GM18951 (cell line): ENCODE results near the gene CAPNS2.

Experiments
- POLR2A ChIP-seq: IDR thresholded peaks from 4 replicates; pipeline ENCODE4 v1.6.1; 2011; ENCODE audit warnings: mild to moderate bottlenecking; ENCODE audit not compliant: insufficient read length, insufficient read depth; ENCODE audit errors: extremely low read depth
- in situ Hi-C: fragments of 300-500 bp; cut with MboI; formaldehyde crosslinking; loops from one replicate; pipeline ENCODE4 v1.12.0; 2022; ENCODE audit warnings: low sequenced_read_pairs, mixed read lengths, inconsistent platforms; ENCODE audit not compliant: unreplicated experiment

CAPNS2 gene

DNA sequence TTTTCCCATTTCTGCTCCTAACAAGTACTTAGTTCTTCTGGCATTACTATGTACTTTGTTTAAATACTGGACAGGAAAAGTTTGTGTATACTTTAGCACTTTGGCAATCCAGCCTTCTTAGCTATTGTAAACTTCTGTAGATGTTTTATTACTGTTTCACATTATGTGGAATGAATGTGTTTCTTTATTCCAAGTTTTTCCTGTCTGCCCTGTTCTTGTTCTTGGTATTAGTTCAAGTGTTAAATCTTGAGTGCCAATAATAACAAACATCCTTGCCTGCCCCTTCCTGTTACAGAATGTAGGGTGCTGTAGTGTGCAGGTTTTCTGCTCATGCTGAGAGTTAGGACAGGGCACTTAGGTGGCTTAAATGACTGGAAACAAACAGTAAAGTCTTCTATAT, 7.3 kb upstream of the CAPNS2 start:
- TF ChIP-seq POLR2A = no peak
- in situ Hi-C loops = no loop called here

DNA sequence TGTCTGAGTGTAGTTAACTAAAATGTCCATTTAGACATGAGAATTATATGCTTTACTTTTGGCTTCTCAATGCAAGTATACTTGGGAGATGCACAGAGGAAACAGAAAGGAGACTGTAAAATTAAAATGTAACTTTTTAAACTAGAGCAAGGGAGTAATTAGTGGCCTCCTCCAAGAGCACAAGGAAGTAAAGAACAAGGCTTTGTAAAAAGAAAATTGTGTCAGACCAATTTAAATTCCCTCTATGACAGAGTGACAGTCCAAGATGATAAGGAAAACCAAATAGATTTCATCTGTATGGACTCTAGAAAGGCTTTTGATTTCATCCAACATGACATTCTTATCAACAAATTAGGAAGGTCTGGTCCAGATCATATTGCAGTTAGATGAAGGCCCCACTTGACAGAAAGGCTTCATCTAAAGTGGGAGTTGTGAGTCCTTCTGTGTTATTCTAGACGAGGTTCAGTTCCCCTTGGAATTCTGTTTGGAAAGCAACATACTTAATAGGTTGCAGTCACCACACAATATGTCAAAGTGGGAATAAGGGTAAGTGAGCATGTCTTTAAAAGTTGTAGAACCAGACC, 6.5 kb upstream of the CAPNS2 start:
- TF ChIP-seq POLR2A = no peak
- in situ Hi-C loops = no loop called here

GRCh38 chr16:55561319-55561848, 5.1 kb upstream of the CAPNS2 start:
- TF ChIP-seq POLR2A = no peak
- in situ Hi-C loops = no loop called here

DNA sequence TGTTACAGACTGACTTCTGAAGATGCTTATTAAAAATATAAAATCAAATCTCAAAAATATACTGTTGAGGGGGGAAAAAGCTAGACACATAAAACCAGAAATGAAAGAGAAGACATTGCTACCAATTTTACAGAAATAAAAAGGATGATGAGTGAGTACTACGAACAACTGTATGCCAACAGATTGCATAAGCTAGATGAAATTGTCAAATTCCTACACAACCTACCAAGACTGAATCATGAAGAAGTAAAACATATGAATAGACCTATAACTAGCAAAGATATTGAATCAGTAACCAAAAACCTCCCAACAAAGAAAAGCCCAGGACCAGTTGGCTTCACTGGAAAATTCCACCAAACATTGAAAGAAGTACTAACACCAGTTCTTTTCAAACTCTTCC, 3.5 kb upstream of the CAPNS2 start:
- TF ChIP-seq POLR2A = no peak
- in situ Hi-C loops = no loop called here

DNA sequence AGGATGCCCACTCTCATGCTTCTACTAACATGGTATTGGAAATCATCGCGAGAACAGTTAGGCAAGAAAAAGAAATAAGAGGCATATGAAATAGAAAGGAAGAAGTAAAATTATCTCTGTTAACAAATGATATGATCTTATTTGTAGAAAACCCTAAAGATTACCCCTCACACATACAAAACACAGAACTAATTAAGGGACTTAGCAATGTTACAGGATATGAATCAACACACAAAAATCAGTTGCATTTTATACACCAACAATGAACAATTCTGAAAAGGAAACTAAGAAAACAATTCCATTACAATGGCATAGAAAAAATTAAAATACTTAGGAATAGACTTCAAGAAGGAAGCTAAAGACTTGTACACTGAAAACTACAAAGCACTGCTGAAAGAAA, 2.7 kb upstream of the CAPNS2 start:
- in situ Hi-C loops = no loop called here
- TF ChIP-seq POLR2A = no peak

DNA sequence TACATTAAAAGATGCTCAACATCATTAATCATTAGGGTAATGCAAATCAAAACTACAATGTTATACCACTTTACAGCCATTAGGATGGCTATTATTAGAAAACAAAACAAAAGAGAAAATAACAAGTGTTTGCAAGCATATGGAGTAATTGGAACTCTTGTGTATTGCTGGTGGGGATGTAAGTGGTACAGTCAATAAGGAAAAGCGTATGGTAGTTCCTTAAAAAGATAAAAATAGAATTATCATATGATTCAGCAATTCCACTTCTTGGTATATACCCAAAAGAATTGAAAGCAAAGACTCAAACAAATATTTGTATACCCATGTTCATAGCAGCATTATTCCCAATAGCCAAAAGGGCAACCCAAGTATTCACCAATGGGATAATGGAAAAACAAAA, 1.4 kb upstream of the CAPNS2 start:
- TF ChIP-seq POLR2A = no peak
- in situ Hi-C loops = no loop called here

DNA sequence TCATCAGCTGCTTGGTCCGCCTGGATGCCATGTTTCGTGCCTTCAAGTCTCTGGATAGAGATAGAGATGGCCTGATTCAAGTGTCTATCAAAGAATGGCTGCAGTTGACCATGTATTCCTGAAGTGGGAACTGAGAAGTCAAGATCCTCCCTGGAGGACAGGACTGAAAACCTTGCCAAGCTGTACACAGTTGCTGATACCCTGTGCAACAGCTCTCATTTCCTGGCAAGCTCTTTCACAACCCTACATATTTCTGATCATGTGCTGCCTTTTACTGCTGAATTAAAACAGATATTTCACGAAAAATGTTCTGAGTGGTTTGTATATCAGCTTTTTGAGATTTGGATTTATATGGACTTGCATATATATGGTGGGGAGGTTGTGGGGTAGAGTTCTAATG, 898 bp downstream of the CAPNS2 start:
- in situ Hi-C loops = no loop called here
- no peak for TF ChIP-seq POLR2A

GRCh38 chr16:55568207-55568606, 1.7 kb downstream of the CAPNS2 start:
- in situ Hi-C loops = no loop called here

GRCh38 chr16:55569025-55569424, 2.5 kb downstream of the CAPNS2 start:
- no peak for TF ChIP-seq POLR2A
- in situ Hi-C loops = no loop called here

More at GRCh38 chr16:55568207-55568606, 1.7 kb downstream of the CAPNS2 start:
- no peak for TF ChIP-seq POLR2A

- in situ Hi-C loops = no loop called here
- TF ChIP-seq POLR2A = no peak
Measured at GRCh38 chr16:55570159-55570558, 3.7 kb downstream of the CAPNS2 start.

DNA sequence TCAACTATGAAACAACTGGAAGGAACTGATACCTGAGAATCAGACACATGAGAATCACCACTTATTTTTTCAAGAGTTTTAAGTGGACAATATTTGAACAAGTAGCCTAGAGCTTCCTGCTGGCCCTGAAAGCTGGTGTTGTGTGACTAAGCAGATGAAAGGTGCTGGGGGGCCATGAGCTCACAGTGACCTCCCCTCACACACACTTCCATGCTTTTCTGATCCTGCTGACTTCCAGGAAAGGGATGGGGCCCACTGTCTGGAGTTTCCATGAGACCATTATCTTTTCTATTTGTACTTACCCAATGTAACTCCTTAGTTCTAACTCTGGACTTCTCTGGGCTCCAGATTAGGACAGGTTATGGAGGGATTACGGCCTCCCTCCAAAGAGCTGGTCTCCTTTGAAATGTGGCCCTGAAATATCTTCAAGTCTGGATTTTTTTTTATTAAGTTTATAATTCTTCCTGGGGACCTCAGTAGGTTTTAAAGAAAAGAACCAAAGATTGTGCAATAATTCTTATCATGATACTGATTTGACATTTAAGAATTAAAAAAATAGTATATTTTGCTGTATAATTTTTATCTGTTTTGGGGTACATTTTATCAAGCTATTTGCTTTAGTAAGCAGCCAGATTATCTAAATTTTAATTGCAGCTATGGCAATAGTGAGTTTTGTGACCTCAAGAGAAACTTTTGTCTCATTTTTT, 4.9 kb downstream of the CAPNS2 start:
- TF ChIP-seq POLR2A = no peak
- in situ Hi-C loops = no loop called here

GRCh38 chr16:55572439-55572838, 6.0 kb downstream of the CAPNS2 start:
- in situ Hi-C loops = no loop called here

GRCh38 chr16:55574811-55575210, 8.3 kb downstream of the CAPNS2 start:
- in situ Hi-C loops = no loop called here
- TF ChIP-seq POLR2A = no peak

More at GRCh38 chr16:55572439-55572838, 6.0 kb downstream of the CAPNS2 start:
- no peak for TF ChIP-seq POLR2A

DNA sequence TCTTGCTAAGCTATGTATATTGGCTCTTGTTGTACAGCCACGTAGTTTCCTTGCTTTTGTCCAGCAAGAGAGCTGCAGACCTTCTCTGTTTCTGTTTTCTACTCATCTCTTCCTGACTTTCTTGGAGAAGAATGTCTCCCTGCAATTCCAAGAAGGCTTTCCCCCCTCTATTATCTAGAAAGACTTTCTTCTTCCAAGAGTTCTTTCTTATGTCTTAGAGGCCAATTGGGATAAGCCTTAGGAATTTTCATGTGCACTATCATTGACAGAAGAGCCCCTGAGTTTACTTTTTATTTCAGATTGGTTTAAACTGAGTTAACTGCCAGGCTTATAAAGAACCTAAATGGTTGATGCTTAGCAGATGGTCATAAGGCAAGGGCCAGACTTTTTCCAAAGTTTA, 9.0 kb downstream of the CAPNS2 start:
- no peak for TF ChIP-seq POLR2A
- in situ Hi-C loops = no loop called here
